PFSK-1 (cell line): ENCODE measurements around the gene THSD4.

Experiments used
- FOXP2 ChIP-seq: optimal IDR thresholded peaks from 2 replicates; pipeline ENCODE3; 2011; ENCODE audit warnings: borderline replicate concordance, control low read depth, inconsistent platforms; ENCODE audit not compliant: insufficient read depth; ENCODE audit errors: extremely low read length, extremely low read depth
- POLR2AphosphoS5 ChIP-seq: IDR thresholded peaks from 2 replicates; pipeline ENCODE4 v1.6.1; 2012; ENCODE audit warnings: low read depth, mild to moderate bottlenecking, control low read depth, low read length, moderate library complexity
- REST ChIP-seq, 2 experiments: IDR thresholded peaks; 2 replicates each; pipeline versions ENCODE4 v1.6.1 to v1.8.0; 2011 to 2012; ENCODE audit warnings: low read depth in 2 of 2, low read length in 2 of 2, control low read depth in 1 of 2, inconsistent platforms in 1 of 2, mild to moderate bottlenecking in 1 of 2, moderate library complexity in 1 of 2; ENCODE audit not compliant: insufficient read depth in 1 of 2
- SIN3A ChIP-seq: IDR thresholded peaks from 2 replicates; pipeline ENCODE4 v1.6.1; 2012; ENCODE audit warnings: mild to moderate bottlenecking, low read length, moderate library complexity, borderline replicate concordance; ENCODE audit not compliant: insufficient read depth
- TAF1 ChIP-seq: IDR thresholded peaks from 2 replicates; pipeline ENCODE4 v1.6.1; 2012; ENCODE audit warnings: low read length, control low read depth, borderline replicate concordance; ENCODE audit not compliant: insufficient read depth

Gene THSD4

GRCh38 chr15:71232411-71232810 lies 117.1 kb downstream of the THSD4 start:
- TF ChIP-seq POLR2AphosphoS5 = no peak
- TF ChIP-seq SIN3A = no peak
- TF ChIP-seq TAF1 = no peak

DNA sequence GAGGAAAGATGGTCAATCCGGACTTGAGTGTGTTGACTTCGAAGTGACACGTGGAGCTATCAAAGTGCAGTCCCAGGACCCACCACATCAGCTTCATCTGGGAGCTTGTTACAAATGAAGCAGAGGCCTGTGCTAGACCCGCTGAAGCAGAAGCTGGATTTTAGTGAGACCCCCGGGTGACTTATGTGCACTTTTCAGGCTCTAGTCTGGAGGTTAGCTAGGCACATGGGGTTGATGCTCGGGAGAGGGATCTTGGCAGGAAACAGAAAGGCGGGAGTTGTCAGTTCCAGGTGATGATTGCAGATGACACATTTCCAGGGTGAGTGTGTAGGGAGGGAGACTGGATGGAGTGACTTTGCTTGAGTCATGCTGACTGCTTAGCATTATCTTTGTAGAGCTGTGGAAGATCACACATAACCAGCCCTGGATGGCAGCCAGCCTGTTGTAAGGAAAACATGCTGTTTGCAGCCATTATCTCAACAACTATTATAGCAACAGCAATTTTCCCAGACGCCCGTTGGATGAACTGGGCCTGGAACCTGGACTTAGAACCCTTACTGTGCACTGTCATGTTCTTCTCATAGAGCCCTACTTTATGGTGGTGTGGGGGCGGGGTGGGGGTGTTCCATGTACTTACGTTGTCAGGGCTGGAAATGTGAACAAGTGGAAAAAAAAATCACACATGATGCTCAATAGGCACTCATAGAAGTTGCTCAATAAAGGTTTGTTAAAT lies 122.4 kb downstream of the THSD4 start:
- TF ChIP-seq TAF1 (no peak), REST (IDR thresholded peaks at IDR 0.05; ENCODE audit: insufficient read depth in 1 of 2, low read depth in 2 of 2, low read length in 2 of 2) (no peak), SIN3A (no peak), POLR2AphosphoS5 (no peak), FOXP2 (no peak)

GRCh38 chr15:71238926-71239325 lies 123.7 kb downstream of the THSD4 start:
- no peak for TF ChIP-seq TAF1
- no peak for TF ChIP-seq REST (IDR thresholded peaks at IDR 0.05; ENCODE audit: insufficient read depth in 1 of 2, low read depth in 2 of 2, low read length in 2 of 2)
- no peak for TF ChIP-seq FOXP2
- no peak for TF ChIP-seq SIN3A
- no peak for TF ChIP-seq POLR2AphosphoS5

GRCh38 chr15:71239592-71240364 lies 124.5 kb downstream of the THSD4 start:
- TF ChIP-seq REST (IDR thresholded peaks at IDR 0.05; ENCODE audit: insufficient read depth in 1 of 2, low read depth in 2 of 2, low read length in 2 of 2) = no peak
- no peak for TF ChIP-seq POLR2AphosphoS5
- TF ChIP-seq FOXP2 = no peak
- TF ChIP-seq TAF1 = no peak
- TF ChIP-seq SIN3A = no peak

- no peak for TF ChIP-seq FOXP2
- no peak for TF ChIP-seq REST (IDR thresholded peaks at IDR 0.05; ENCODE audit: insufficient read depth in 1 of 2, low read depth in 2 of 2, low read length in 2 of 2)
- TF ChIP-seq TAF1 = no peak
- no peak for TF ChIP-seq POLR2AphosphoS5
- no peak for TF ChIP-seq SIN3A
Measured at GRCh38 chr15:71242292-71242691, 127.0 kb downstream of the THSD4 start.
